Measurements from ENCODE around the gene TRIM13.
A peak's percentile ranks its signal among the peaks of the same experiment; 100 is the strongest.

TRIM13 gene

DNA sequence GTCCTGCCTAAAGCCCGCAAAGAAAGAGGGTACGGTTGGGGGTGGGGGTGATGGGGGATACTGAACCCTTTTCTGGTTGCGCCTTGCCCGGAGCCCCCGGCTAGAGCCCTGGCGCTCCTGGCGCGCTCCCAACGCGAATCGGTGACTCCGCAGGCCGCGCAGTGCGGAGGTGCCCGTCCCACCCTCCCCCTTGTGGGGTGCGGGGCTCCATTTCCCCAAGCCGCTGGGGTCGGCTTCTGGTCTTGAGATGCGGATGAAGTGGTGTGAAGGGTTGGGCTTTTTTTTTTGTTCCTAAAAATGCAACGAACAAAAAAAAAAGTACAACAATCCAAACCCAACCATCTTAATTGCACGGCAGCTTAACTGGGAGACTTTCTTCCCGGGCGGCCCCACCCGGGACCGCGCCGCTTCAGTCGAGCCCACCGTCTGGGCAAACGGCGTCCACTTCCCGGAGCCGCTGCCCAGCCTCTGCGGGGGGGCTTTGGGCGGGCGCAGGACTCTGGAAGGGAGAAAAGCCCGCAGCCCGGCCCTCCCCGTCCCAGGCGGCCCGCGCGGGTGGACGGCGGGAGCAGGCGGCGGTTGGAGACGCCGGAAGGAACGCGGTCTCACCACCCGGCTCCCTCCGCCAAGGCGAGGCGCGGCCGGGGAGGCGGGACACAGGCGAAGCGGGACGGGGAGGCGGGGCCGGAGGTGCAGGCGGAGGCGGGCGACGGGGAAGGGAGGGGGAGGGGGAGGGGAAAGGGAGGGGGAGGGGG is 504 bp upstream of the TRIM13 start:
- peak; percentile 65 for DNase-seq (ENCODE audit: low spot score)

DNA sequence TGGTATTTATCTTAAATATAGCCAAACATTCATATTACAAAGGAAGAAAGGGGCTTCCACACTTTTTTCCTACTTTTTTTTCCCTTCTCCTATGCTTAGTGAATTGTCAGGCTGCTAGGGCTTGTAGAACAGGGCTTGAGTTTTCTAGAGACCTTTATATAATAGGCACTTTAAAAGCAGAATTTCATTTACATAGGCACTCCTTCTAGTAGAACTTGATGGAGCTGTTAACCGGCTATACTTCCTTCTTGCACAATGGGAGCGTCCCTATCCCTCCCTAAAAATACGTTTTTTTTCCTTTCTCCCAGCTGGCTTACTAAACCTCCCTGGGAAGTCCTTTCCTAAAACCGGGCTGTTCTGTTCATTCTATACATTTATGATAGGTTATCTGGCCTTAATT is 1.1 kb downstream of the TRIM13 start:
- no peak for DNase-seq (ENCODE audit: low spot score)

- no peak for DNase-seq (ENCODE audit: low spot score)
Observed at GRCh38 chr13:49998714-49999624, 2.1 kb downstream of the TRIM13 start.

DNA sequence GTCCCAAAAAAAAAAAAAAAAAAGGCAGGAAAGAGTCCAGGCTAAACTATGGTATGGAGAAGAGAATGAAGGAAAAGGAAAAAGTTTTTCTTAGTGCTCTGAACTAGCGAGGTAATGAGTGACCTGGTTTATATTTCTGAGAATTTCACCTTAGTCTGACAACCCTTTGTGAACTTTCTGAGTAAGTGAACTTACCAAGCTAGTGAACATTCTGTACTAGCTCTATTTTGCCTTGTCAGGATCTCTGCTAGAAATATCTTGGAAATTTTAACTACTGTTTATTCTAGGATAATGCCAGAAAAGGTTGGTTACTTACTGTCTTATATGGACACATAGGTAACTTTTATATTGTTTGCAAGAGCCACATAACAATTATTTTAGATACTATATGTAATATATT is 4.4 kb downstream of the TRIM13 start:
- DNase-seq (ENCODE audit: low spot score), result no peak

DNA sequence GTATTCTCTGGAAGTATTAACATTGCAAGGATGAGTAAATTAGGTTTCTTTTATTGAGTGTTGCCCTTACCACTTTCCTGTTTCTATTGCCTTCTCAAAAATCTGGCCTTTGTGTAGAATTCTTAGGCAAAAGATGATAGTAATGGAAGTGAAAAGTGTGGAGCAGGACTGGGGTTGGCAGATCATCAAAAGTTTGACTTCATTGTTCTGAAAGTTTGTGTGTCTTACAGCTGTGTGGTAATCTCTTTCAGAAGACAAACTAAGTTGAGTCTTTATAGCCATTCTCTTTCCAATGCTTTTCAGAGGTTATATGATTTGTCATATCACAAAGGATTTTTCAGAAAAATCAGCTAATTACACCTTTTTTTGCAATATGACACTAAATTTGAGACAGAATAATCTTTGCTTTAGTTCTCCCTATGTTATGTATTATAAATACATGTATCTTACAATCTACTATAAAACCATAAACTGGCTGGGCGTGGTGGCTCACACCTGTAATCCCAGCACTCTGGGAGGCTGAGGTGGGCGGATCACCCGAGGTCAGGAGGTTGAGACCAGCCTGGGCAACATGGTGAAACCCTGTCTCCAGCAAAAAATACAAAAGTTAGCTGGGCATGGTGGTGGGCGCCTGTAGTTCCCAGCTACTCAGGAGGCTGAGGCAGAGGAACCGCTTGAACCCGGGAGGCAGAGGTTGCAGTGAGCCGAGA is 9.7 kb downstream of the TRIM13 start:
- no peak for DNase-seq (ENCODE audit: low spot score)

- DNase-seq (ENCODE audit: low spot score), result no peak
Observed at GRCh38 chr13:50011461-50011860, 14.6 kb downstream of the TRIM13 start.

DNA sequence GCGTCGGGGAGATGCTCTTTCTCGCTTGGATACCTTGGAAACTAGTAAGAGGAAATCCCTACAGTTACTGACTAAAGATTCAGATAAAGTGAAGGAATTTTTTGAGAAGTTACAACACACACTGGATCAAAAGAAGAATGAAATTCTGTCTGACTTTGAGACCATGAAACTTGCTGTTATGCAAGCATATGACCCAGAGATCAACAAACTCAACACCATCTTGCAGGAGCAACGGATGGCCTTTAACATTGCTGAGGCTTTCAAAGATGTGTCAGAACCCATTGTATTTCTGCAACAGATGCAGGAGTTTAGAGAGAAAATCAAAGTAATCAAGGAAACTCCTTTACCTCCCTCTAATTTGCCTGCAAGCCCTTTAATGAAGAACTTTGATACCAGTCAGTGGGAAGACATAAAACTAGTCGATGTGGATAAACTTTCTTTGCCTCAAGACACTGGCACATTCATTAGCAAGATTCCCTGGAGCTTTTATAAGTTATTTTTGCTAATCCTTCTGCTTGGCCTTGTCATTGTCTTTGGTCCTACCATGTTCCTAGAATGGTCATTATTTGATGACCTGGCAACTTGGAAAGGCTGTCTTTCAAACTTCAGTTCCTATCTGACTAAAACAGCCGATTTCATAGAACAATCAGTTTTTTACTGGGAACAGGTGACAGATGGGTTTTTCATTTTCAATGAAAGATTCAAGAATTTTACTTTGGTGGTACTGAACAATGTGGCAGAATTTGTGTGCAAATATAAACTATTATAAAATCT is 15.7 kb downstream of the TRIM13 start:
- DNase-seq (ENCODE audit: low spot score), result no peak

- DNase-seq (ENCODE audit: low spot score), result no peak
Observed at GRCh38 chr13:50014386-50014785, 17.5 kb downstream of the TRIM13 start.

DNA sequence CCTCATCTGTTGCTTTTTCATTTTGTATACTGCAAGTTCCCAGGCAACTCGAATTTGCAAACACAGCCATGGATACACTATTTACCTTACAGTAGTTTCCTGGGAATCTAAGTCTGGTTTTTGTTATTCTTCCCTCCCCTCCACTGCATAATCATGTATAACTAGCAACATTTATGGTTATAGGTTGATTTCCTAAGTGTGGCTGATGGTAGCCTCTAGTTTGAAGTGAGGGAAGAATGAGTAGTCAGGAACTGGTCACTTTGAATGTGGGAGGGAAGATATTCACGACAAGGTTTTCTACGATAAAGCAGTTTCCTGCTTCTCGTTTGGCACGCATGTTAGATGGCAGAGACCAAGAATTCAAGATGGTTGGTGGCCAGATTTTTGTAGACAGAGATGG is 18.4 kb downstream of the TRIM13 start, which contains the start of gene KCNRG:
Gene KCNRG (plus strand): TSS at position 187 of the 400 bp plus-strand sequence. CDS start 50 bp downstream, at position 237.
- no peak for DNase-seq (ENCODE audit: low spot score)

DNA sequence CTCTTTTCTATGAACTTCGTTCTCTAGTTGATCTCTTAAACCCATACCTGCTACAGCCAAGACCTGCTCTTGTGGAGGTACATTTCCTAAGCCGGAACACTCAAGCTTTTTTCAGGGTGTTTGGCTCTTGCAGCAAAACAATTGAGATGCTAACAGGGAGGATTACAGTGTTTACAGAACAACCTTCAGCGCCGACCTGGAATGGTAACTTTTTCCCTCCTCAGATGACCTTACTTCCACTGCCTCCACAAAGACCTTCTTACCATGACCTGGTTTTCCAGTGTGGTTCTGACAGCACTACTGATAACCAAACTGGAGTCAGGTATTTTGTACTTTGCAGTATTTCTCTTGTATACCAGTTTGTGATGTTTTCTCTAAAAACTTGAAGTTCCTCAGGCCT is 18.9 kb downstream of the TRIM13 start:
- no peak for DNase-seq (ENCODE audit: low spot score)

GRCh38 chr13:50016444-50016843 is 19.6 kb downstream of the TRIM13 start:
- no peak for DNase-seq (ENCODE audit: low spot score)

DNA sequence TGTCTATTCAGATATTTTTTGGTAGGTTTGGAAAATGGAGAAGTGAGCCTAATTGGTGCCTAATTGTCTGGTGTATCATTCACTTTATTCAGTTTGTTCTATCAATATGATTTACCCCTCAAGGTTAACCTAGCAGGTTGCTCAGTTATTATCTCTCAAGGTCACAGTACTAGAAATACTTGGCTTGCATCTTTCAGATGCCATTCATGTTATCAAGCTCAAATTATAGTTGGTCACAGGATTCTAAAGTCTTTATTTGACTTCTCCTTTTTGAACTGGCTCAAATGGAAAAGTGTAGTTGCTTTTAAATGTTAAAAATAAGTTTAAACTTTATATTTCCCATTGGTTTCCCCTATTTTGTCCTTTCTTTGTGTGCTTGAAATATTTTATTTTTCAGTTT is 21.0 kb downstream of the TRIM13 start:
- no peak for DNase-seq (ENCODE audit: low spot score)

- no peak for DNase-seq (ENCODE audit: low spot score)
Observed at GRCh38 chr13:50025436-50025835, 28.6 kb downstream of the TRIM13 start.

- no peak for DNase-seq (ENCODE audit: low spot score)
Observed at GRCh38 chr13:50026788-50027473, 30.1 kb downstream of the TRIM13 start.

- no peak for DNase-seq (ENCODE audit: low spot score)
Observed at GRCh38 chr13:50030315-50030714, 33.5 kb downstream of the TRIM13 start.

DNA sequence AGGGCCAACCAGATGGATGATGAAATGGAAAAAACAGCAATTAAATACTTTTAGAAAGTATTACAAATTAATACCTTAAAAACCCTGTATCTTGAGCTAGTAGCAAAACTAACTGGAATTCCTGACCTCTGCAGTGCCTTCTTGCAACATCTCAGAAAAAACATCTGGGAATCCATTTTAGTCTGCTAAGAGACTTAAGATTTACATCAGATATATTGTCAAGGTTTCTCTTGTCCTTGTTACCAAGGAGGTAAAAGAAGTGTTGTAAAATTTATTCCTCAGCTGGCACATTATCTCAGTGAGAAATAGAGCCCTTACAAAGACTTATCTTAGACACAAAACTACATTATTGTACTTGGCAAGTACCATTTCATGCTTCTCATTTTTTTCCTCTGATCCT is 36.9 kb downstream of the TRIM13 start:
- DNase-seq (ENCODE audit: low spot score), result no peak

DNA sequence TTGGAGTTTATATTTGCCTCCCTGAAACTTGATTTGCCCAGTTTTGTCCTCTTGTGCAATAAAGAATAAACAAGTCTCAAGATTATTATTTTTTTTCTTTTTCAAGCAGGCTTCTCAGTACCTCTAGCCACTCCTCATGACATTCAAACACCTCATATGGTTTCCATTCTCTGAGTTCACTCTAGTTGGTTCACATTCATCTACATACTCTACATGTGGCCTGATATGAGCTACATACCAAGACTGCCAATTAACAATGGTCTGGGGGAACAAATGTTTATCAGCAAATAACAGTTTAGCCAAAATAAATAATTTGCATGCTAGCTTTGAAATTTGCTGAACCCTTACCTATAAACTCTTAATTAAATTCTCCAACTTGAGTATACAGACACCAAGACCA is 40.9 kb downstream of the TRIM13 start:
- no peak for DNase-seq (ENCODE audit: low spot score)

- DNase-seq (ENCODE audit: low spot score), result no peak
Observed at GRCh38 chr13:50038266-50038665, 41.4 kb downstream of the TRIM13 start.

DNA sequence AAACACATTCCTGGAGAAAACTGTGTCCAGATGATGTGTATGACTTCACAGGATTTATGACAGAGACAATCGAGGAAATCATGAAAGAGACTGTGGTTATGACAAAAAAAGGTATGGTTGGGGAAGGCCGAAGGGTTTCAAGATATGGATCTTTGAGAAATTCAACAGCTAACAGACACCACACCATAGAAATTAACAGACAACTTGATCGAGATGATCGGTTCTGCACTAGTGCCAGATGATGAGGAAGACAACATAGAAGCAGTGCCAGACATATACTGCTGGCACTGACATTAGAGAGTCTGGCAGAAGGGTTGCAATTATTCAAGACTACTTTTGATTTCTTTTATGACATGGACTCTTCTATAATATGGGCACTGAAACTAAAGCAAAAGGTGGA is 55.6 kb downstream of the TRIM13 start:
- DNase-seq (ENCODE audit: low spot score), result no peak

- no peak for DNase-seq (ENCODE audit: low spot score)
Observed at GRCh38 chr13:50053844-50054243, 57.0 kb downstream of the TRIM13 start.

- no peak for DNase-seq (ENCODE audit: low spot score)
Observed at GRCh38 chr13:50055454-50055853, 58.6 kb downstream of the TRIM13 start.
